ENCODE measurements around the gene OPN4.

The OPN4 gene

DNA sequence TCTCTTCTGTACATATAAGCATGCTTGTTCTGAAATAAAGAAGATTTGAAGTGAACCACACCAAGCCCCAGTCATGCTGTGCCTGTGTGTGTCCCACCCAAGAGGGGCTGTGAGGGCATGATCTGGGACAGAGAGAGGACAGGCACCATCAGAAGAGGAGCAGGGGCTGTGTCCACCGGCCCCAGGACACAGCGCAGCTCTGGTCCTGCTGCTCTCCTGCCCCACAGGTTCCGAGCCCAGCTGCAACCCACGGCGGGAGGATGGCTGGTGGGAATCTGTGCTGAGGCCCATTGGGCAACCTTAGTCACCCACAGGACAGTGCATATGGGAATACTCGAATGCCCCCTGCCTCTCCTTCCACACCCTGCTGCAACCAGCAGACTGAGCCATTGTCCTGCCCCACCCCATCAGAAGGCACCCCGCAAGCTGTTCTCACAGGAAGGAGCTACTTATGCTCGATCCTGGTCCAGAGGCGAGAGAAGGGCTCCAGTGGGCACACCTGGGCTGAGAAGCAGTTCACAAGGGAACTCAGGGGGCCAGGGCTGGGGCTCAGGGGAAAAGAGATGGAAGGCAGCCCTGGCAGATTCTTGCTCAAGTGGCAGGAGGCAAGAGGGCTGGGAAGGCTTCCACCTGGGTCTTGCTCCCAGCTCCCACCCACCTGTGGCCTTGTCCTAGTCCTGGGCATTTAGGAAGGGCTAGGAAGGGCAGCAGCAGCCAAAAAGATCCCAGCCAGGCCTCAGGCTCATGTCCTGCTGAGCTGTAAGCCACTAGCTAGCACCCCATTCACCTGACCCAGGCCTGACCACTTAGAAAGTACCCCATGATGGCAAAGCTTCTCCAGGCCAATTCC lies 45.9 kb downstream of the OPN4 start:
- no peak for DNase-seq (ENCODE audit: low read depth)
- H3K4me3 ChIP-seq (ENCODE audit: low read length): no peak overlapping the region
- TF ChIP-seq, protein P1, sequence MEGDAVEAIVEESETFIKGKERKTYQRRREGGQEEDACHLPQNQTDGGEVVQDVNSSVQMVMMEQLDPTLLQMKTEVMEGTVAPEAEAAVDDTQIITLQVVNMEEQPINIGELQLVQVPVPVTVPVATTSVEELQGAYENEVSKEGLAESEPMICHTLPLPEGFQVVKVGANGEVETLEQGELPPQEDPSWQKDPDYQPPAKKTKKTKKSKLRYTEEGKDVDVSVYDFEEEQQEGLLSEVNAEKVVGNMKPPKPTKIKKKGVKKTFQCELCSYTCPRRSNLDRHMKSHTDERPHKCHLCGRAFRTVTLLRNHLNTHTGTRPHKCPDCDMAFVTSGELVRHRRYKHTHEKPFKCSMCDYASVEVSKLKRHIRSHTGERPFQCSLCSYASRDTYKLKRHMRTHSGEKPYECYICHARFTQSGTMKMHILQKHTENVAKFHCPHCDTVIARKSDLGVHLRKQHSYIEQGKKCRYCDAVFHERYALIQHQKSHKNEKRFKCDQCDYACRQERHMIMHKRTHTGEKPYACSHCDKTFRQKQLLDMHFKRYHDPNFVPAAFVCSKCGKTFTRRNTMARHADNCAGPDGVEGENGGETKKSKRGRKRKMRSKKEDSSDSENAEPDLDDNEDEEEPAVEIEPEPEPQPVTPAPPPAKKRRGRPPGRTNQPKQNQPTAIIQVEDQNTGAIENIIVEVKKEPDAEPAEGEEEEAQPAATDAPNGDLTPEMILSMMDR (conservative IDR thresholded peaks at IDR 0.05; ENCODE audit: low read depth, low read length): no peak

DNA sequence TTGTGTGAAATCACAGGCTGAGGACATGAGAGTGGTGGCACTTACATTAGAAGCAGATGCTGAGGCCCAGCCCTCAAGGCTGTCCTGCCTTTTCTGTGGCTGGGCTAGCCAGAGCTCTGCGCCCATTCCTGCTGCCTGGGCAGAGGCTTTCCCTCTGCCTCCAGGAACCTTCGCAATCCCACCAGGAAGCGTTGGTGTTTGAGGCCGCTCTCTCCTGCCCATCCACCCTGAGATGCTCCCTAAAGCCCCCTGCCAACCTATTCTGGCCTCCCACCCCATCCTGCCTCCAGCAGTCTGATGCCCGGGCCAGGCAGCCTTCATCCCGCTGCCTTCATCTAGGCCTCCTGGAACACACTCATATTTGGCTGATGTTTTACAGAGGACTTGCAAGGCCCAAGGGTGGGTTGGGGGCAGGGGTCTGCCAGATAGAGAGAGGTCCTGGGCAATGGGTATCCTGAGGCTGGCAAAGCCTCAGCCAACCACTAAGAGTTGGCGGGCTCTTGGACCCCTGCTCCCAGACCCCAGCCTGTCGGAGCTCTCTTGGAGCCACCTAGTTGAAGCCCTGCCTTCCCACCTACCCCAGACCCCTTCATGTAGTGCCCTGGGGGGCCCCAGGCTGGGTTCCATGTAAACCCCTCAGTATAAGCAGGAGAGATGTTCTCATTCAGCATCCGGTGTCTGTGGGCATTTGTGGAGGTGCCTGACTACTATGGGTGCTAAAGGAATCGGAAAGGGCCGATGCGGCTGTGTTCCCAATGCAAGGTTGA lies 46.7 kb downstream of the OPN4 start:
- DNase-seq (ENCODE audit: low read depth): no peak
- H3K4me3 ChIP-seq (ENCODE audit: low read length): no peak overlapping the region
- TF ChIP-seq, protein P1 (conservative IDR thresholded peaks at IDR 0.05; ENCODE audit: low read depth, low read length): no peak

DNA sequence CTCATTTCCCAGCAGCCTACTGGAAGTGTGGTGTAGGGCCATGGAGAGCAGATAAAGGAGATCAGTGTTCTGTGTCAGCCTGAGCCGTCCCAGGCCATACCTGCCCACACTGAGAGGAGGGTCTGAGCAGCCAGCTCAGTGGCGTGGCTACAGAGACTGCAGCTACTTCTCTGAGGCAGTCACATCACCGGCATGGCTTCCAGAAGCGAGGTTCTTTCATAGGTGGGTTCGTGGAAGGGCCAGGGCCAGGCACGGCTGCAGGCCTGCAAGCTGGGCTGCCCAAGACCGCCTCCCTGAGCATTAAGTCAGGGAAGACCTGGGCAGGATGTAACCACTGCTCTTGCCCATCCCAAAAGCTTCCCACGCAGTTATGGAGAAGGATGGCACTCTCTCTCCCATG lies 48.8 kb downstream of the OPN4 start:
- TF ChIP-seq, protein P1 (conservative IDR thresholded peaks at IDR 0.05; ENCODE audit: low read depth, low read length): no peak
- DNase-seq (ENCODE audit: low read depth): no peak
- no peak overlapping the region for H3K4me3 ChIP-seq (ENCODE audit: low read length)

DNA sequence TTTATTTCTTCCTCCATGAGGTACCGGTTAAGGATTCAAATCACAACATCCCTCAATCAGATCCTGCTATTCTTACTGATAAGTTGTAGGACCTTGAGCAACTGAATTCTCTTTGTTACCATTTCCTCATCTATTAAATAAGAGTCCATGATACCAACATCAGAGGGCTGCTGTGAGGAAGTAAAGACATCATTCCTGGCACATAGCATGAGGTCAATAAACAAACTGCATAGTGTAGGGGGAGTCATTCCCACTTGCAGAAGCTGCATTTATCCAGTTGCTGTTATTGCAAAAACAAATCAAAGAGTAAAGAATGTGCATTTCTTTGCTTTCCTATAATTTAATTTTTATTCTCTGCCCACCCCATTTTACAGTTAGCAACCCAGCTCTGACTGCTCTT lies 50.8 kb downstream of the OPN4 start:
- H3K4me3 ChIP-seq (ENCODE audit: low read length): no peak overlapping the region
- TF ChIP-seq, protein P1 (conservative IDR thresholded peaks at IDR 0.05; ENCODE audit: low read depth, low read length): no peak
- no peak for DNase-seq (ENCODE audit: low read depth)

DNA sequence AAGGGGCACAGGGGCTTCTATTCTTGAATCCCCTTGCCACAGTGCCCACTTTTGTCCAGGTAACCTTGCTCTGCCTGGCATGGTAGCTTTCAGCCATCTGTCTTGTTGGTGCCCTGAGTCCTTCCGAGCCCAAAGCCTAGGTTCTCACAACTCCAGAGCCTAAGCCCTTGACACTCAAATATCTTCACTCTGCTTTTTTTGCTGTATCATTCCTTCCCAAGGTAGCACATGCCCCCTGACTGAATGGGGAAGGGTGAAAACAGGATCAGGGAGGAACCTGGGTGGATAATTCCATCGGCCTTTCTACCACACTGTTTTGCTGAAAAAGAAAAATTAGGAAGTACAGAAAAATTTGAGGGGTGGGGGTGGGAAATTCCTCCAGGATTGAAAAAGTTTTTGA lies 51.6 kb downstream of the OPN4 start:
- TF ChIP-seq, protein P1 (conservative IDR thresholded peaks at IDR 0.05; ENCODE audit: low read depth, low read length): no peak
- no peak for DNase-seq (ENCODE audit: low read depth)
- no peak overlapping the region for H3K4me3 ChIP-seq (ENCODE audit: low read length)

DNA sequence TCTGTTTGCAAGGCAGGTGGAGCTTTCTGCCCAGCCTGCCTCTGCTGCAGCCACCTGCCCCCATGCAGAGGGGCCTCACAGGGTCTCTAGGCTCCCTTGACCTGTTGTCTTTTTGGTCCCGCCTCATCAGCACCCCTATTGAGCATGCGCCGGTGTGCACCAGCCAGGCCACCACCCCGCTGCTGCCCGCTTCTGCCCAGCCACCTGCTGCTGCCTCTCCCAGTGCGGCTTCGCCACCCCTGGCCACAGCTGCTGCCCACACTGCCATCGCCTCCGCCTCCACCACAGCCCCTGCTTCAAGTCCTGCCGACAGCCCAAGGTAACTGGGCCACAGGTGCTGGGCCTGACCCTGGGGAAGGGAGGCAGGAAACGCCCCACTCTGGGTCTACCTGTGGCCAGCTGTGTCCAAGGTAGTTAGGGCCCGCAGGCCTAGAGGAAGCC lies 52.1 kb downstream of the OPN4 start:
- TF ChIP-seq, protein P1 (conservative IDR thresholded peaks at IDR 0.05; ENCODE audit: low read depth, low read length): no peak
- DNase-seq (ENCODE audit: low read depth): no peak
- no peak overlapping the region for H3K4me3 ChIP-seq (ENCODE audit: low read length)

All from retinal pigment epithelial cell (primary cell).